GM12864 (cell line): ENCODE results near the gene ORC4.
"Not testable (repeated sequence)": the region's sequence is repeated elsewhere in the genome, so short reads cannot be mapped to it uniquely, and the experiment has no call there.

Experiments
- DNase-seq: peaks from one replicate; pipeline ENCODE4 v3.0.0-alpha.2; 2011; ENCODE audit warnings: low read depth
- H3K4me3 ChIP-seq: 2 replicates; pipeline ENCODE4 v1.5.1; 2011; ENCODE audit warnings: mild to moderate bottlenecking, low read depth, low read length, control low read depth
- CTCF ChIP-seq: IDR thresholded peaks from 2 replicates; pipeline ENCODE4 v1.5.1; 2011; ENCODE audit warnings: low read depth, mild to moderate bottlenecking, moderate library complexity, low read length, control low read depth, inconsistent platforms; ENCODE audit errors: missing control alignments

The ORC4 gene

DNA sequence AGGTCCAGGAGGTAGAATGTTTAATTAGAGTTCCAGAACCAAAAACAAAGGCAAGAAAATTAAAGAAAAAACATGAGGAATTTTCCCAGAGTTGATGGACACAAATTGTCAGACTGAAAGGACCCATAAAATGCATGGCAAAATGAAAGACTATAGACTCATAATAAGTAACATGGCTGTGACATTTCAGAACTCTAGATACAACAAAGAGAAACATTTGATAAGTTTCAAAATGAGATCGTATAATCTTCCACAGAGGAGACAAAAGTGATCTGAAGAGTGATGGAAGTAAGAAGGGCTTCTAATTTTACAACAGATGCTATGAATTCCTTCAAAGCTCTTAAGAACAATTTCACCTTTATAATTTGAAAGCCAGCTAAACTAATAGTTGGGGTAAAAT lies 20.4 kb downstream of the ORC4 start:
- H3K4me3 ChIP-seq: no peak overlapping the region
- no peak for DNase-seq
- no peak for TF ChIP-seq CTCF

- H3K4me3 ChIP-seq: no peak overlapping the region
- DNase-seq: no peak
- no peak for TF ChIP-seq CTCF
These were observed 21.4 kb downstream of the ORC4 start for GRCh38 chr2:147999126-147999525.

- H3K4me3 ChIP-seq: no peak overlapping the region
- DNase-seq: no peak
- no peak for TF ChIP-seq CTCF
These were observed 22.3 kb downstream of the ORC4 start for GRCh38 chr2:147998203-147998602.

- DNase-seq: no peak
- no peak for TF ChIP-seq CTCF
- H3K4me3 ChIP-seq: no peak overlapping the region
These were observed 23.7 kb downstream of the ORC4 start for GRCh38 chr2:147996828-147997227.

- DNase-seq, H3K4me3 ChIP-seq: not testable (repeated sequence)
These were observed 25.6 kb downstream of the ORC4 start for GRCh38 chr2:147994965-147995364.

DNA sequence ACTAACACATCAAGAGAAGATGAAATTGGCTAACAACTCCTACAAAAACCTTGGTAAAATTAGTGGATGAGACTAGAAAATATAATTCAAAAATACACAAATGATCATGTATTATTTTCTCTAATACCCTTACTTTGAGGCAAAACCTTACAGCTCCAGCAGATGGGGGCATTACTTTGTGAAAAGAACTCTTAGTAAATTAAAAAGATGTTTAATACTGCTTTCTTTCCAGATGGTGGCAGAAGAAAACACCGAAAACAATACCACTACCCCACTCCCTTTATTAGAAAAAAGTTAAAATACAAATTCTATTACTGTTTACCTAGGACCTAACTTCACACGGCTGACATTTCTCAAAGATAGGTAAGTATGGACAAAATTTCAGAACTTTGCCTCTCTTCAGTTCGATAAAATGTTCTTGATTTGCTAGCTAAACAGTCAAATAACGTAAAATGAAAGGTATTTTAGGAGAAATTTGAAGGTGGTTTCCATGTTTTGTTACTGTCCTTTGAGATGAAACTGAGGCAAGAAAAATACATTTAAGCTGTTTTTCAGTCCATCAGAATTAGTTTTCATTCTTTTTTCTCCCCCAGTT lies 30.6 kb downstream of the ORC4 start:
- H3K4me3 ChIP-seq: no peak overlapping the region
- peak; percentile 48 for TF ChIP-seq CTCF
- peak; percentile 33 for DNase-seq

DNA sequence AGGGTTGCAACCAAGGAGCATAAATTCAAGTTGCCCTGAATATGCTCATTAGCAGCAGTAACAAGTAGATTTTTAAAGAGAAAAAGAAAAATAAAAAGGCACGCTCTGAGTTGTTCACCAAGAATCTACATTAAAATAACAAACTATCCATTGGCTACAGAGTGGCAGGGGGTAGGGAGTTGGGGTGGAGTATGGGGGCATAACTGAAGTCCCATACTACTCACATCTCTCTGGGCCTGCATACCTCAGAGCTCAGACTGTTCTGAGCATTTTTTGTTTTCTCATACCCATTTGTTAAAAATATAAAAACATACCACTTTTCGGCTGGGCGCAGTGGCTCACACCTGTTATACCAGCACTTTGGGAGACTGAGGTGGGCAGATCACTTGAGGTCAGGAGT lies 31.4 kb downstream of the ORC4 start:
- no peak for TF ChIP-seq CTCF
- DNase-seq: no peak
- H3K4me3 ChIP-seq: no peak overlapping the region
